ENCODE measurements around the gene NRXN3.

Gene NRXN3

GRCh38 chr14:79904497-79904896 is 1734.3 kb downstream of the NRXN3 start:
- DNase-seq: no peak

- no peak for DNase-seq
These were observed 1736.8 kb downstream of the NRXN3 start for GRCh38 chr14:79906994-79907393.

GRCh38 chr14:79910086-79910485 is 1739.9 kb downstream of the NRXN3 start:
- DNase-seq: no peak

- no peak for DNase-seq
These were observed 1741.6 kb downstream of the NRXN3 start for GRCh38 chr14:79911744-79912143.

- DNase-seq: no peak
These were observed 1744.4 kb downstream of the NRXN3 start for GRCh38 chr14:79914595-79914994.

GRCh38 chr14:79915406-79915805 is 1745.2 kb downstream of the NRXN3 start:
- DNase-seq: no peak

GRCh38 chr14:79916281-79916680 is 1746.1 kb downstream of the NRXN3 start:
- no peak for DNase-seq

GRCh38 chr14:79916892-79917291 is 1746.7 kb downstream of the NRXN3 start:
- no peak for DNase-seq

All from CD4-positive, alpha-beta T cell treated with Interleukin-15 for 1 hour (primary cell).